HG03135 (cell line): ENCODE measurements around the gene TUBD1.
"Not testable (repeated sequence)": the region's sequence is repeated elsewhere in the genome, so short reads cannot be mapped to it uniquely, and the experiment has no call there.

Source experiments
- ATAC-seq: cut with Tn5 transposase; IDR thresholded peaks from one replicate; pipeline ENCODE4 v1.9.1; 2021; ENCODE audit warnings: mild to moderate bottlenecking, moderate library complexity; ENCODE audit not compliant: unreplicated experiment

Gene TUBD1

GRCh38 chr17:59877965-59878364, 14.8 kb downstream of the TUBD1 start:
- ATAC-seq: no peak

- no peak for ATAC-seq
These were observed 16.6 kb downstream of the TUBD1 start for GRCh38 chr17:59876107-59876506.

GRCh38 chr17:59874376-59874775, 18.4 kb downstream of the TUBD1 start:
- ATAC-seq: no peak

- not testable (repeated sequence) for ATAC-seq
These were observed 19.3 kb downstream of the TUBD1 start for GRCh38 chr17:59873414-59873813.

GRCh38 chr17:59872351-59872750, 20.4 kb downstream of the TUBD1 start:
- no peak for ATAC-seq

GRCh38 chr17:59870482-59870881, 22.3 kb downstream of the TUBD1 start:
- ATAC-seq: no peak

- no peak for ATAC-seq
These were observed 22.9 kb downstream of the TUBD1 start for GRCh38 chr17:59869941-59870218.

- no peak for ATAC-seq
These were observed 29.1 kb downstream of the TUBD1 start for GRCh38 chr17:59863616-59864015.

- ATAC-seq: no peak
These were observed 33.2 kb downstream of the TUBD1 start for GRCh38 chr17:59859444-59860025.

GRCh38 chr17:59858932-59859331, 33.8 kb downstream of the TUBD1 start:
- no peak for ATAC-seq

GRCh38 chr17:59858167-59858816, 34.5 kb downstream of the TUBD1 start:
- ATAC-seq: no peak

GRCh38 chr17:59856859-59857794, 35.6 kb downstream of the TUBD1 start:
- ATAC-seq: no peak

GRCh38 chr17:59853919-59854729, 38.6 kb downstream of the TUBD1 start:
- not testable (repeated sequence) for ATAC-seq

GRCh38 chr17:59853168-59853918, 39.4 kb downstream of the TUBD1 start:
- no peak for ATAC-seq

- ATAC-seq: not testable (repeated sequence)
These were observed 39.9 kb downstream of the TUBD1 start for GRCh38 chr17:59852847-59853167.

GRCh38 chr17:59851439-59852375, 41.0 kb downstream of the TUBD1 start:
- no peak for ATAC-seq

- not testable (repeated sequence) for ATAC-seq
These were observed 42.4 kb downstream of the TUBD1 start for GRCh38 chr17:59850311-59850710.

GRCh38 chr17:59848778-59849177, 44.0 kb downstream of the TUBD1 start:
- no peak for ATAC-seq

- no peak for ATAC-seq
These were observed 44.4 kb downstream of the TUBD1 start for GRCh38 chr17:59848385-59848668.
